ENCODE measurements around the gene PELO. TPM values are rescaled to one million over a fixed set of nuclear protein-coding genes. Genes with fewer than 3 reads are reported as not detected.

PELO gene
- total and polyA plus RNA-seq, 3 donors from 2014 or later, result 9.0 to 10.6 (median 9.4) TPM

GRCh38 chr5:52800394-52801213 lies 12.9 kb downstream of the PELO start:
- no peaks in the 10 kb centered on the region for H3K36me3 ChIP-seq (ENCODE audit: low read depth, missing control alignments)
- peaks cover 19% of the 10 kb centered on the region for H3K4me1 ChIP-seq
- DNase-seq, result peak; percentile 52
- intact Hi-C loops (cut with DNase I; ENCODE audit: low total_unique reads), result no loop called here
- H3K27me3 ChIP-seq, result no peaks in the 10 kb centered on the region
- H3K9me3 ChIP-seq, result no peaks in the 10 kb centered on the region
- peak overlapping the region; percentile 92 to 93 for H3K27ac ChIP-seq
- H3K4me3 ChIP-seq, result peak overlapping the region; percentile 72 to 84
- WGBS, 2 donors, result 3 to 5% methylated on average over 20 to 31 of the region's 31 CpGs
- TF ChIP-seq CTCF (IDR thresholded peaks at IDR 0.05) (no peak), POLR2A (IDR thresholded peaks at IDR 0.05) (no peak)

DNA sequence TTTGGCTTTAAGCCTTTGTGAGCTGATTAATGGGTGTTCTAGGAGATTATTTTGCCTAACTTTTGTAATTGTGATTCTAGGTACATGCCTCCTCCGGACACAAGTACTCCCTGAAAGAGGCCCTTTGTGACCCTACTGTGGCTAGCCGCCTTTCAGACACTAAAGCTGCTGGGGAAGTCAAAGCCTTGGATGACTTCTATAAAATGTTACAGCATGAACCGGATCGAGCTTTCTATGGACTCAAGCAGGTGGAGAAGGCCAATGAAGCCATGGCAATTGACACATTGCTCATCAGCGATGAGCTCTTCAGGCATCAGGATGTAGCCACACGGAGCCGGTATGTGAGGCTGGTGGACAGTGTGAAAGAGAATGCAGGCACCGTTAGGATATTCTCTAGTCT lies 13.6 kb downstream of the PELO start:
- no peak for TF ChIP-seq POLR2A (IDR thresholded peaks at IDR 0.05)
- TF ChIP-seq CTCF (IDR thresholded peaks at IDR 0.05), result no peak
- H3K27ac ChIP-seq, result peak overlapping the region in 1 of 2 donors; percentile 92
- no peaks in the 10 kb centered on the region for H3K36me3 ChIP-seq (ENCODE audit: low read depth, missing control alignments)
- intact Hi-C loops (cut with DNase I; ENCODE audit: low total_unique reads), result no loop called here
- H3K27me3 ChIP-seq, result no peaks in the 10 kb centered on the region
- peak overlapping the region; percentile 72 to 84 for H3K4me3 ChIP-seq
- no peak for DNase-seq
- WGBS, 2 donors, result 17 to 20% methylated on average over 8 of the region's 8 CpGs
- peaks cover 19% of the 10 kb centered on the region for H3K4me1 ChIP-seq
- H3K9me3 ChIP-seq, result no peaks in the 10 kb centered on the region

GRCh38 chr5:52802272-52802973 lies 14.7 kb downstream of the PELO start:
- Histone ChIP-seq H3K27ac (peak overlapping the region in 1 of 2 donors; percentile 8), H3K27me3 (no peaks in the 10 kb centered on the region), H3K4me1 (peaks cover 19% of the 10 kb centered on the region), H3K9me3 (no peaks in the 10 kb centered on the region), H3K4me3 (no peak overlapping the region), H3K36me3 (ENCODE audit: low read depth, missing control alignments) (no peaks in the 10 kb centered on the region)
- 71 to 76% methylated on average over 2 of the region's 2 CpGs for WGBS, 2 donors
- intact Hi-C loops (cut with DNase I; ENCODE audit: low total_unique reads), result no loop called here
- no peak for DNase-seq
- TF ChIP-seq CTCF (IDR thresholded peaks at IDR 0.05) (no peak), POLR2A (IDR thresholded peaks at IDR 0.05) (no peak)

GRCh38 chr5:52802974-52803336 lies 15.2 kb downstream of the PELO start:
- intact Hi-C loops (cut with DNase I; ENCODE audit: low total_unique reads), result no loop called here
- no peaks in the 10 kb centered on the region for H3K9me3 ChIP-seq
- WGBS, 2 donors, result 58 to 65% methylated on average over 6 of the region's 6 CpGs
- peak overlapping the region in 1 of 2 donors; percentile 22 for H3K27ac ChIP-seq
- H3K4me3 ChIP-seq, result no peak overlapping the region
- TF ChIP-seq POLR2A (IDR thresholded peaks at IDR 0.05) (no peak), CTCF (IDR thresholded peaks at IDR 0.05) (no peak)
- no peaks in the 10 kb centered on the region for H3K27me3 ChIP-seq
- no peak for DNase-seq
- no peaks in the 10 kb centered on the region for H3K36me3 ChIP-seq (ENCODE audit: low read depth, missing control alignments)
- H3K4me1 ChIP-seq, result peaks cover 19% of the 10 kb centered on the region

All from testis (tissue), 3 donors.